ENCODE results near the gene AK5.

- TF ChIP-seq CTCF (IDR thresholded peaks at IDR 0.05; ENCODE audit: low read depth, low read length, poor library complexity, severe bottlenecking): no peak
- no peak for TF ChIP-seq EZH2phosphoT487 (IDR thresholded peaks at IDR 0.05; ENCODE audit: borderline replicate concordance, low read length)
These were observed 116.3 kb downstream of the AK5 start for GRCh38 chr1:77398152-77398551.
